DMS 273 treated with DMSO at 0.1 percent for 48 hours (cell line): ENCODE results near the gene FHIP2A.
A peak's percentile ranks its signal among the peaks of the same experiment; 100 is the strongest.
"Not testable (repeated sequence)": the region's sequence is repeated elsewhere in the genome, so short reads cannot be mapped to it uniquely, and the experiment has no call there.

ENCODE experiments used
- DNase-seq: peaks from one replicate; lab custom pipeline; 2025; lab: John Stamatoyannopoulos, UW

The FHIP2A gene

DNA sequence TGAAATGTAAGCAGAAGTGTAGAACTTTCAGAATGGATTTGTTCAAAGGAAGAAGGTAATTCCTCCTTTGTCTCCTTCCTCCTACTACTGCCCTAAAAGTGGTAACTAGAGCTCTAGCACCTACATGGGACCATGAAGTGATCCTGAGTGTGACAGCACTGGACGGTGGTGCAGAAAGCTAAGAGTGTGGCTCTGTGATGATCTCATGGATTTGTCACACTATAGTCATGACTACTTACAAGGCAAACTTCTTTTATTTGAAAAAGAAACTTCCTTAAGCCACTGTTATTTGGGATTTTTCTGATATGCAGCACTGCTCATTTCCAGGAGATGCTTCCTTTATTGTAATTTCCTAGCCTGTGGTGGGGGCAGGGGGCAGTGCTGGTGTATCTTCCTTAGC lies 5.8 kb upstream of the FHIP2A start:
- DNase-seq: no peak

DNA sequence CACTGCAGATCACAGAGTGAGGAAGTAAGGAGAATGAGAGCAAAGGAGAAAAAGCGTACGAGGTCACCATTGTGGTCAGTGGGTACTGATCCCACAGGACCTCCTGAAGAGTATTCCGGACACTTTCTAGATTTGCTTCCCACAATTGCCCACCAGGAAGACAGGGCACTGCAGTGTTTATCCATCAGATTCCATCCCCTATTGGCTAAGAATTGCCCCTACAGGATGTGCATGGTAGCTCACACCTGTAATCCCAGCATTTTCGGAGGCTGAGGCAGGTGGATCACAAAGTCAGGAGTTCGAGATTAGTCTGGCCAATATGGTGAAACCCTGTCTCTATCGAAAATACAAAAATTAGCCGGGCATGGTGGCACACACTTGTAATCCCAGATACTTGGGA lies 5.3 kb upstream of the FHIP2A start:
- DNase-seq: no peak

DNA sequence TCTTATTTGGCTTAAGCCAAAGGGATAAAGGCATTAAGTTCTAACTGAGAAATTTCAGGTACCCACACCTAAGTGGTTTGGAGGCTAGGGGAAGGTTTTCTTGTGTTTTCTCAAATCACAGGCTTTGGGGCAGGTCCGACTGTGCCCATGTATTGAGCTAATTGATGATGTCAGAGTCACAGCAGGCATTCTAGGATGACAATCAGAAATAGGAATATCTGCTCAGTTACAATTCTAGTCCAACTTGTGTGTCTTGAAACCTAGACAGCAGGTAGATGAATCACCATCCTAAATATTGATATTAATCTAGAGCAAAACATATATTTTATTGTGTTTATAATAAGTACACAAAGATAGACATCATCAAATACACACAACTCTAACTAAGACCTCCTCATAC lies 2.3 kb upstream of the FHIP2A start:
- DNase-seq: no peak

DNA sequence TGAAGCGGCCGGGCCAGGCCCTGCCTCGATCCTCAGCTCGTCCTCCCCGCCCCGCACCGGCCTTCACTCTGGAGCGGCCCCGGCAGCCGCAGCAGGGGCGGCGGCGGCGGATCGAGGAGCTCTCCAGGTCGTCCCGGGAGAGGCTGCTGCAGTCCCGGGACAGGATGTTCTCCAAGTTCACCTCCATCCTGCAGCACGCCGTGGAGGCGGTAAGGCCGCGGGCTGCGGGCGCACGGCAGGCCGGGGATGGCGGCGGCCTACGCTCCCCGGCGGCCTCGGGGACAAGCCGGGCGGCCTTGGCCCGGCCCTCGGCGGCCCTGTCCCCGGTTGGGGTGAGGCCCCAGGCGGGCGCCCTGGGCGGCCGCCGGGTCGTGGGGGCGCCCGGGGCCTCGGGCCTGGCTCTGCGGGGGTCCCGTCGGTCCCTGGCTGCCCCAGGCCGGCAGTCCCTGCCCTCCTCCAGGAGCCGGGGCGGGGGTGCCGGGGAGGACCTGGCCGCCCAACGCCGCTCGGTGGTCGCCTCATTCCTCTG lies 399 bp downstream of the FHIP2A start:
- DNase-seq: peak; percentile 1

DNA sequence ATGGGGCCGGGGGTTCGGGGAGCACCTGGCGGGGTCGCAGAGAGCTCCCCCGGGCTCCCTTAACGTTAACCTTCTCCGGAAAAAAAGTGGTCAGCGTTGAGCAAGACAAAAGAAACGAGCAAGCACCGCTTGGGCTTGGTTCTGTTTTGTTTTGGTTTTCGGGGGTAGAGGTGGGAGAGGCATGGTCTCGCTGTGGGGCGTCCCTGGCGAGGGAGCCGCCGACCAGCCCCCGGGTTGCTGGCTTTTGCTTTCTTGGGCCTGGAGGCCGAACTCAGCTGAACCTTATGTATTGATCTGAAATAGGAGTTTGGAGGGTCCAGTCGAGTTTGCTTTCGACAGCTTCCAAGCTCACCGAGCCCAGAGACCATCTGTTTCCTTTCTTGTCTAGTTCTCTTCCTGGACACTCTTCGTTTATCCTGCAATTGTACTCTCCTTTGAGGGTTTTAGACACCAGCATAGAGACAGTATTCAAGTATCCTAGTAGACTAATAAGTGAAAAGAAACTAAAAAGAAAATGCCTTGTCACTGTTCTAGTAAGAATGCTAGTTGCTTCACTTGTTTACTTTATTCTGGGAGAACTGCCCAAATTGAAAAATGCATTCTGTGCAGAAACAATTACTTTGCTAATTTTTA lies 980 bp downstream of the FHIP2A start:
- no peak for DNase-seq

DNA sequence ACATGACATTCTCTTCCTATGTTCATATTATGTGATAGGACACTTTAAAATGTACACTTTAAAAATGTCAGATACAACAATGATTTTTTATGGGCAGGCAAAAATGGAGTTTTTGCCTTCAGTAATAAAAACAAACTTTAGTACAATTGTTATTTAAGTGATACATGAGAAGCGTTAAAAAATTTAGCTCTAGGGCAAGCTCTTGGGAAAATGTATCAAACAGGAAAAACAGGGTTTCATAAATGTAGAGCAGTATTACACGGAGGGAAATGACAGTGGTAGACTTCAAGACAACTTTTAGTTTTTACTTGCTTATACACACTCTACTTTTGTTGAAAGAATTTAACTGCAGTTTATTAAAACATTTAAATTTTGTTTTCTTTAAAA lies 1.5 kb downstream of the FHIP2A start:
- no peak for DNase-seq

DNA sequence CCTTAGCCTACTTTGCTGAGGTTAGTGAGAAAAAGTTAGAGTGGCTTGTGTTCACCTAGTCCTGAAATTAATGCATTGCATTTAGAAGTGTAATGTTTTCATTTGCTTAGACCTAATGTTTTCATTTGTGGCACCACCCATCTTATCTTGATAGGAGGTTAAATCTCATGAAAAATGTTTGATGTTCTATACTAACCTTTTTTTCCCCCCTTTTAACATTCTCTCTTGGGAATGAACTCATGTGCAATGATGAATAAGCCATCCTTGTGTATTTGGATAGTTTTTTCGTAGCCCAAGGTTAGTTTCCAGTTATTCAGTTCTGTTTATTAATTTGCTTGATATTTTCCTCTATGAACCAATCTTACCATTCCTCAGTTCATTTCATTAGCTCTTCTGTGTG lies 2.8 kb downstream of the FHIP2A start:
- DNase-seq: no peak

DNA sequence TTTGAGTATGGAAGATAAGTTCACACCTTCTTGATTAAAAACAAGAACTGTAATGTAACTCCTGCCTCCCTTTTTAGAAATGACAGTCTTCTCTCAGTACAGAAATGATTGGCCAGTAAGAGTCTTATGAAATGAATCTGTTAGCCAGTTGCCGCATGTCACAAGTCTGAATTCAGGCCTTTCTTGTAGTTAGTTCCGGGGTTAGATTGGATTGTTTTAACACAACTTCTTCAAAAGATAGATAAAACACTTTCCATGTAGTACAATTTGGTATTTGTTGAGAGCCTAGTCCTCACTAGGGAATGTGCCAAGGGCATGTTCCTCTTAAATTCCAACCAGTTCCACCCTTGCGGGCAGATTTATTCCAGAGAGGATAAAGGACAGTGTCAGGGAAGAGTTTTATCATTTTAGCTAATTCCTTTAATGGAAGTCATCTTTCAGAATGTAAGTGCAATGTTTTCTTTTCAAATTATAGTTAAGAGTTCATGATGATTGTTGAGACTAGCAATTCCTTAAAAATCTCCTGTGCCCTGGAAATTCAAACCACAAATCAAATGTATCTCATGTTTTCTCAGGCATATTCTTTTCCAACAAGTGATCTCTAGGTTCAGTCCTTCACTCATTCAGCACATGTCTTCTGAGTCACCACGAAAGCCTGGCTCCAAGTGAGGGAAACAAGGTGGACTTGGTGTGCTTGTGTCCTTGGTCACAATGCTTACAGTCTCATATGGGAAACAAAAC lies 4.1 kb downstream of the FHIP2A start:
- DNase-seq: no peak

DNA sequence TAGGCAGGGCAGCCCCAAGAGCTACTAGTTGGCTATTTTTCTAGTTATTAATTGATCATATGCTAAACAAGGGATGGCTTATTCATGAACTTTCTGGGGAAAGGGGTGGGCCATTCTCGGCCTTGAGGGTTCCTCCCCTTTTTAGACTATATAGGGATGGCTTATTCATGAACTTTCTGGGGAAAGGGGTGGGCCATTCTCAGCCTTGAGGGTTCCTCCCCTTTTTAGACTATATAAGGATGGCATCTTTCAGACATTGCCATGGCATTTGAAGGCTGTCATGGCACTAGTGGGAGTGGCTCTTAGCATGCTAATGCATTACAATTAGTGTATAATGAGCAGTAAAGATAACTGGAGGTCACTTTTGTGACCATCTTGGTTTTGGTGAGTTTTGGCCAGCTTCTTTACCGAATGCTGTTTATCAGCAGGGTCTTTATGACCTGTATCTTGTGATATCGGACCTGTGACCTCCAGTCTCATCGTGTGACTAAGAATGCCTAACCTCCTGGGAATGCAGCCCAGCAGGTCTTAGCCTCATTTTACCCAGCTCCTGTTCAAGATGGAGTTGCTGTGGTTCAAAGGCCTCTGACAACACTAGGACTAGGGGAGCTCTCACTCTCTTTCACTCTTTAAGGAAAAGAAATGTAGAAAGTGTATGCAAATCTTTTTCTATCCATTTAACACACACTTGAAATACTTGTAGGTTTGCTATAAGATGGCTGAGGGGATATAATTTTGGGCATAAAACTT lies 7.8 kb downstream of the FHIP2A start:
- no peak for DNase-seq

DNA sequence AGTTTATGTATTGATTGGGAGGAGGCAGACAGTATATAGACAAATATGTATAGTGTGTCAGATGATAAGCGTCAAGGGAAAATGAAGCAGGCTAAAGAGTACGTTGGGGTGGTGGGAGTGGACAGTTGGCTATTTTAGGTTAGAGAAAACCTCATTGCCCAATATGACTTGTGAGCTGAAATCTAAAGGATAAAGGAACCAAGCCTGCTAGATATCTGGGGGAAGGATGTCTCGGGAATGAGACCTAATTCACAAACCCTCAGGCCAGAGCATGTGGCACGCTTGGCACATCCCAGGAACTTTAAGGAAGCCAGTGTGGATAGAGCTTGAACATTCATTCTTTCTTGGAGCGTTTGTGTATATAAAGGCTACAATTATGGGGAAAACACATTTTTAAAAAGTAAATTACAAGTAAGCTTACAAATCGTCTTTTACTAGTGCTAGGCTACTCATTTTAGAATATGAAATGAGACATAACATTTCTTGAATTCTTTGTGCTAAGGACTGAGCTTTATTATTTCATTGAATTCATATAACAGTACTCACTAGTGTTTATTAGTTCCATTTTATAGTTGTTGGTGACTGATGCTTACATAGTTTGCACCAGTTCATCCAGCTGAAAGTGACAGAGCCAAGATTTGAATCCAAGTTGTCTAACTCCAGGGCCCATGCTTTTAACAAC lies 9.7 kb downstream of the FHIP2A start:
- DNase-seq: no peak

DNA sequence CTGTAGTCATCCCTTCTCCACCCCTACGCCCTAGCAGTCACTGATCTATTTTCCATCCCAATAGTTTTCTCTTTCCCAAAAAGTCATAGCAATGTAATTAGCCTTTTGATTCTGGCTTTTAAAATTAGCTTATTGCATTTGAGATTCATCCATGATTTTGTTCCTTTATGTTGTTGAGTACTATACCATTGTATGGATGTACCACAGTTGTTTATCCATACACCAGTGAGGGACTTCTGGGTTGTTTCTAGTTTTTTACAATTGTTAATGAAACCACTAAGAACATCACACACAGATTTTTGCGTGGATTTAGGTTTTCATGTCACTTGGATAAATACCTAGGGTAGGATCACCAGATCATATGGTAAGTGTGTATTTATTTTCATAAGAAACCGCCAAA lies 16.1 kb downstream of the FHIP2A start:
- DNase-seq: no peak

DNA sequence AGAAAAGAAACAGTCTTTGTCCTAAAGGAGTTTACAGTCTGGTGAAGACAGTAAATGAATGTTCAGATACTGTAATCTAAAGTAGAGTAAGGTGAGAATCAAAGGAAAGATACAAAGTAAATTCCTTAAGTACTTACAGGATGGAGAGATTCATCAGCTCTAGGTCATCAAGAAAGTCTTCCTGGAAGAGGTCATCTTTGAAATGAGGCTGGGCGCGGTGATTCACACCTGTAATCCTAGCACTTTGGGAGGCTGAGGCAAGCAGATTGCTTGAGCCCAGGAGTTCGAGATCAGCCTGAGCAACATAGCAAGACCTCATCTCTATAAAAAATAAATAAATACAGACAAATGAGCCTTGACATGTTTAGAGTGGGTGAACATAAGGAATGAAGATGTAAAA lies 18.3 kb downstream of the FHIP2A start:
- no peak for DNase-seq

DNA sequence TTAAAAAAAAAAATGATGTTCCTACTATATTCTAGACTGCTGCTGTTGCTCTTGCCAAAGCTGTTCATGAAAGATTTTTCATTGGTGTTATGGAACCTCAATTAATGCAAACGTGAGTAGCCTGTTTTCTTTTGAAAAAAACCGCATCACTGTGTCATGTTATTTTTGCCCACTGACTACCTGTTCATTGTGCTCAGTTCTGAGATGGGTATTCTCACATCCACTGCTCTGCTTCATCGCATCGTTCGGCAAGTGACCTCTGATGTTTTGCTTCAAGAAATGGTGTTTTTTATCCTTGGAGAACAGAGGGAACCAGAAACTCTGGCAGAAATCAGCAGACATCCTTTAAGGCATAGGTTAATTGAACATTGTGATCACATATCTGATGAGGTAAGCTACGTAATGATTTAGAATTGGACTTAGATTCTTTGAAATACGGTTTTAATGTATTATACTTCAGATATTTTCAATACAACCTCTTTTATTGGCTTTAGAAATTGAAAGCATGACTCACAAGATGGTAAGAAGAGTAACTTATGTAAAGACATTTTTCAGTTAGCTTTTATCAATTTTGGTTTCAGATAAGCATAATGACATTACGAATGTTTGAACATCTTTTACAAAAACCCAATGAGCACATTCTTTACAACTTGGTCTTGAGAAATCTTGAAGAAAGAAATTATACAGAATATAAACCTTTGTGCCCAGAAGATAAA lies 24.6 kb downstream of the FHIP2A start:
- no peak for DNase-seq

DNA sequence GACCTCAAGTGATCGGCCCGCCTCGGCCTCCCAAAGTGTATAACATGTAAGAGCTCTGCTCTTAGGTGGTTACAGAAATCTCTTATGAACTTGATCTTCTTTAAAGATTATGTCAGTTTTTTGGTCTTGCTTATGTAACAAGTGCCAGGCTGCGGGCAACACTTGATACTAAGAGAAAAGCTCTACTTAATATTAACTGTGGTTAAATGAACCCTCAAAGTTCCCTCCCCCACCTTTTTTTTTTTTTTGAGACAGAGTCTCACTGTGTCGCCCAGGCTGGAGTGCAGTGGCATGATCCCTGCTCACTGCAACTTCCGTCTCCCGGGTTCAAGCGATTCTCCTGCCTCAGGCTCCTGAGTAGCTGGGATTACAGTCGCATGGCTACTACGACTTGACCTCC lies 25.9 kb downstream of the FHIP2A start:
- DNase-seq: not testable (repeated sequence)

DNA sequence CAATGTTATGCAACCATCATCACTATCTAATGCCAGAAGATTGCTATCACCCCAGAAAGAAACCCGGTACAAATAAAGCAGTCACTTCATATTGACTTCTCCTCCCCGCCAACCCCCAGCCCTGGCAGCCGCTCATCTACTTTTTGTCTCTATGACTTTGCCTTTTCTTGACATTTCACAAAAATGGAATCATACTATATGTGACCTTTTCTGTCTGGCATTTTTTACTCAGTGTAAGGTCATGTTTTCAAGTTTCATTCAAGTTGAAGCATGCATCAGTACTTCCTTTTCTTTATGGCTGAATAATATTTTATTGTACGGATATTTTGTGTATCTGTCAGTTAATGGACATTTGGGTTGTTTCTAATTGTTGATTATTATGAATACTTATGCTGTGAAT lies 28.1 kb downstream of the FHIP2A start:
- DNase-seq: no peak

DNA sequence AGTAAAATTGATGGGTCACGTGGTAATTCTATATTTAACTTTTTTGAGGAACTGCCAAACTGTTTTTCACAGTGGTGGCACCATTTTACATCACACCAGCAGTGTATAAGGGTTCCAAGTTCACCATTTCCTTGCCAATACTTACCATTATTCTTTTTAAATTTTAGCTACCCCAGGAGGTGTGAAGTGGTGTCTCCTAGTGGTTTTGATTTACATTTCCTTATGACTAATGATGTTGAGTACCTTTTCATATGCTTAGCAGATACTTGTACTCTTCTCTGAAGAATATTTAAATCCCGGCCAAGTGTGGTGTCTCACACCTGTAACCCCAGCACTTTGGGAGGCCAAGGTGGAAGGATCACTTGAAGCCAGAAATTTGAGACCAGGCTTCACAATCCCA lies 28.5 kb downstream of the FHIP2A start:
- DNase-seq: no peak

DNA sequence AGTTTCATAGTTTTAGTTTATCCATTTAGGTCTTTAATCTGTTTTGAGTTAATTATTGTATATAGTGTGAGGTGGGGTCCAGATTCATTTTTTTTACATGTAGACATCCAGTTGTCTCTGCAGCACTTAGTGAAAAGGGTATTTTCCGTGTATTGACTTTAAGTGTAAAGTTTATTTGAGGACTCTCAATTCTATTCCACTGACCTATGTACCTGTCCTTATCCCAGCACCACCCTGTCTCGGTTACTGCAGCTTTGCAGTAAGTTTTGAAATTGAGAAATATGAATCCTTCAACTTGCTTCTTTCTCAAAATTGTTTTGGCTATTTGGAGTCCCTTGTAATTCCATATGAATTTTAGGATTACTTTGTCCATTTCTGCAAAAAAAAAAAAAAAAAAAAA lies 29.8 kb downstream of the FHIP2A start:
- DNase-seq: no peak

DNA sequence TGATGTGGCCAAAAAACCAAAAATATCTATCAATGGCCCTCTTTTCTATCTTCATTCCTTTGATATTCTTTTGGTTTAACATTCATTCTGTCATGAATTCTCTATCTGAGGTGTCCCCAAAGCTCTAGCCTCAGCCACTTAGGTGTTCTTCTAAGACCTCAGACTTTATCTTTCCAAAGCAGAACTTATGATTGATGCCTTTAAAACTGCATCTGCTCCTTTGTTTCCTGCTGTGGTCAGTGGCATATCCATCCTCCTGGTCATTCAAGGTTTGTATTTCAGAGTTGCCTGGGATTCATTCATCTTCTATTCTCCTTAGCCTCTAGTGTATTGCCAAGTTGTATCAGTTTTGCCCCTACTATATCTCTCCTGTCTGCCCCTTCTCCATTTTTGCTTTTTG lies 30.6 kb downstream of the FHIP2A start:
- no peak for DNase-seq

DNA sequence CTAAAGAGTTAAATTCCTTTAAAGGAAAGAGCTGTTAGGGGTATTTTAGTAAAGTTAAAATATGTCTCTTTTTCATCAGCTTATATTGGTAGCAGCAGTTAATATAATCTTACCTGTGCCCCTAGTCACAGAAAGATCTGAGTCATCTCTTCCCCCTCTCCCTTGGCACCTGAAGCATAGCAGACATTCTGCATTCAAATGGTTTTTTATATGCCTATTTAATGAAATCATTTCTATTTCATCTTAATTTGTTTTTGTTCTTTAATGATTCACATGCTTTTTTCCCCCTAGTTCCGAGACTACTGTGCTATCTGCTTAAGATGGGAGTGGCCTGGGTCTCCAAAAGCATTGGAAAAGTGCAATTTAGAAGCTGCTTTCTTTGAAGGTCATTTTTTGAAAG lies 33.3 kb downstream of the FHIP2A start:
- DNase-seq: no peak

DNA sequence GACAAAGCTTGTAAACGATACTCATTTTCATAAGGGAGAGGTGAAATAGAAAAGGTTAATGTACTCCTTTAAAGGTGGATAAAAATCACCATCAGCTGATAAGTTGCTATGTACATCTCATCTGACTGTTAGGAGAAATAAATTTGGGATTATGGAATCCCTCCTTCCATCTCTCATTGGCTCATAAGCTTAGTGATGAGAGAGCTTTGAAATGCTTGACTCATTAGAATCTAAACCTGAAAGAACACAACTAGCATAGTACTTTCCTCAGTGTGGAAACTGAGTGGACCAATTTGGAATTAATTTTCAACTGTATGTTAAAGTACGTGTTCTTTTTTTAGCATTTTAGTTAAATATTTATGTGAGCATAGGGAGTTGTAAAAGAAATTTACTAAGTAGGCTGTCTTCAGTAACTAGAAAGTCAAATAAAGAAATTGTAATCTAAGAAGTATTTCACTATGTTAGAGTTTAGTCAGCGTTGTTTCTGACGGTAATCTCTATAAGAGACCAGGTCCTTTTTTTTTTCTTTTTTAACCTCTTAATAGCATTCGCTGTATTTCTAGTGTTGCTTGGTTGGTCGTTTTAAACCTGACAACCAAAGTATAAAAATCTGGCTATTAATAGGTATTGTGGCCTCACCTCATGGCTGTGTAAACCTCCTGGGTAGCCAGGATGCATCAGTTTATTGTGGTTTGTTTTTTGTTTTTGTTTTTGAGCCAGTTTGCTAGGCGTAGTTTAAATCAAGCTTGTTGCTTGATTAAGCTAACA lies 34.4 kb downstream of the FHIP2A start:
- no peak for DNase-seq
